ENCODE results near the gene OR5T3. TPM values are rescaled to one million over a fixed set of nuclear protein-coding genes. Genes with fewer than 3 reads are reported as not detected.

Gene OR5T3
- total RNA-seq, 1 experiment from 2014 or later = not detected

DNA sequence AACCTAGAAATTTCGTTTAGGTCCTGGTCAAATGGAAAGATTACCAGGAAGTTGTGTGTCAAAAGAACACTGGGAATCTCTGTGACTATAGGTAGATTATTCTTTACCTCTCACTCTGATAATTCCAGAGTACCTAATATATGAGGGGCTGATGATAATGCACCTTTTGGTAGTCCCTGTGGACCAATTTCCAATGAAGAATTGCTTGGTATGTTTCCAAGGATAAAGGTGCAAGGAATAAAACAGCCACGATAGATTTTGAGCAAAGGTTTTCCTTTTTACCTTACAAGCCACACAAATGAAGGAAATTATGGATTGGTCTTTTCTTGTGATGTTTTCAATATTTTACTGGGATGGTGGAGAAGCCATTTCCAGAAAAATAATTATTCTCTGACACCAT, 40.1 kb downstream of the OR5T3 start, which contains the start of gene OR8H1:
TSS of gene OR8H1 (minus strand) at position 101 of the 400 bp plus-strand sequence. CDS start 1,192 bp downstream, outside the sequence.
- POLR2A ChIA-PET = no interaction called here
- H3K27me3 Mint-ChIP-seq (ENCODE audit: low read depth) = no peaks in the 10 kb centered on the region
- TF ChIP-seq, protein P1, sequence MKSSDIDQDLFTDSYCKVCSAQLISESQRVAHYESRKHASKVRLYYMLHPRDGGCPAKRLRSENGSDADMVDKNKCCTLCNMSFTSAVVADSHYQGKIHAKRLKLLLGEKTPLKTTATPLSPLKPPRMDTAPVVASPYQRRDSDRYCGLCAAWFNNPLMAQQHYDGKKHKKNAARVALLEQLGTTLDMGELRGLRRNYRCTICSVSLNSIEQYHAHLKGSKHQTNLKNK (CRISPR knock-in tag; IDR thresholded peaks at IDR 0.05) = no peak

DNA sequence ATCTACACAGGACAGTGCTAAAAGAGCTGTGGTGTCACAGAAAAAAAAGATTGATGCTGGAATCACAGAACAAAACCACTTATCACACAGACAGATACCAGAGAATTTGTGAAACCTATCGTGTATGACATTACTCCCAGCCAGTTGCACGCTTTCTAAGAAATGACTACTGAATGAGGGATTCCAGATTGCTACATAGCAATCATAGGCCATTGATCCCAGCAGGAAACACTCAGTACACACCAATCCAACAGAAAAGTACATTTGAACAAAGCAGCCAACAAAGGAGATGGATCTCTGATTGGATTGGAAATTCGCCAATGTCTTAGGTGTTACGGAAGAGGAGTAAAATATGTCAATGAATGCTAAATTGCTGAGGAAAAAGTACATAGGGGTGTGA, 44.8 kb downstream of the OR5T3 start:
- ChIA-PET CTCF (no interaction called here), POLR2A (interaction anchor here (0.5 kb wide), 1 partner anchor 122 kb away, joined by 4 read pairs; no protein-coding TSS in a partner anchor)
- Mint-ChIP-seq H3K36me3 (no peaks in the 10 kb centered on the region), H3K4me1 (peaks cover 3% of the 10 kb centered on the region; the same call in 1 of the 2 replicates), H3K4me3 (no peak overlapping the region), H3K9me3 (no peaks in the 10 kb centered on the region), H3K27me3 (ENCODE audit: low read depth) (no peaks in the 10 kb centered on the region), H3K27ac (no peak overlapping the region; the same call in 1 of the 2 replicates)
- TF ChIP-seq CREB1 (CRISPR knock-in tag; IDR thresholded peaks at IDR 0.05) (no peak), RORB (CRISPR knock-in tag; IDR thresholded peaks at IDR 0.05) (no peak), ATF1 (CRISPR knock-in tag; IDR thresholded peaks at IDR 0.05) (no peak), ZNF138 (CRISPR knock-in tag; conservative IDR thresholded peaks at IDR 0.05) (no peak), ELF4 (CRISPR knock-in tag; IDR thresholded peaks at IDR 0.05; ENCODE audit: low read depth) (no peak)
- TF ChIP-seq, protein P2, sequence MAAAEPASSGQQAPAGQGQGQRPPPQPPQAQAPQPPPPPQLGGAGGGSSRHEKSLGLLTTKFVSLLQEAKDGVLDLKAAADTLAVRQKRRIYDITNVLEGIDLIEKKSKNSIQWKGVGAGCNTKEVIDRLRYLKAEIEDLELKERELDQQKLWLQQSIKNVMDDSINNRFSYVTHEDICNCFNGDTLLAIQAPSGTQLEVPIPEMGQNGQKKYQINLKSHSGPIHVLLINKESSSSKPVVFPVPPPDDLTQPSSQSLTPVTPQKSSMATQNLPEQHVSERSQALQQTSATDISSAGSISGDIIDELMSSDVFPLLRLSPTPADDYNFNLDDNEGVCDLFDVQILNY (CRISPR knock-in tag; IDR thresholded peaks at IDR 0.05) = no peak
- TF ChIP-seq, protein P3, sequence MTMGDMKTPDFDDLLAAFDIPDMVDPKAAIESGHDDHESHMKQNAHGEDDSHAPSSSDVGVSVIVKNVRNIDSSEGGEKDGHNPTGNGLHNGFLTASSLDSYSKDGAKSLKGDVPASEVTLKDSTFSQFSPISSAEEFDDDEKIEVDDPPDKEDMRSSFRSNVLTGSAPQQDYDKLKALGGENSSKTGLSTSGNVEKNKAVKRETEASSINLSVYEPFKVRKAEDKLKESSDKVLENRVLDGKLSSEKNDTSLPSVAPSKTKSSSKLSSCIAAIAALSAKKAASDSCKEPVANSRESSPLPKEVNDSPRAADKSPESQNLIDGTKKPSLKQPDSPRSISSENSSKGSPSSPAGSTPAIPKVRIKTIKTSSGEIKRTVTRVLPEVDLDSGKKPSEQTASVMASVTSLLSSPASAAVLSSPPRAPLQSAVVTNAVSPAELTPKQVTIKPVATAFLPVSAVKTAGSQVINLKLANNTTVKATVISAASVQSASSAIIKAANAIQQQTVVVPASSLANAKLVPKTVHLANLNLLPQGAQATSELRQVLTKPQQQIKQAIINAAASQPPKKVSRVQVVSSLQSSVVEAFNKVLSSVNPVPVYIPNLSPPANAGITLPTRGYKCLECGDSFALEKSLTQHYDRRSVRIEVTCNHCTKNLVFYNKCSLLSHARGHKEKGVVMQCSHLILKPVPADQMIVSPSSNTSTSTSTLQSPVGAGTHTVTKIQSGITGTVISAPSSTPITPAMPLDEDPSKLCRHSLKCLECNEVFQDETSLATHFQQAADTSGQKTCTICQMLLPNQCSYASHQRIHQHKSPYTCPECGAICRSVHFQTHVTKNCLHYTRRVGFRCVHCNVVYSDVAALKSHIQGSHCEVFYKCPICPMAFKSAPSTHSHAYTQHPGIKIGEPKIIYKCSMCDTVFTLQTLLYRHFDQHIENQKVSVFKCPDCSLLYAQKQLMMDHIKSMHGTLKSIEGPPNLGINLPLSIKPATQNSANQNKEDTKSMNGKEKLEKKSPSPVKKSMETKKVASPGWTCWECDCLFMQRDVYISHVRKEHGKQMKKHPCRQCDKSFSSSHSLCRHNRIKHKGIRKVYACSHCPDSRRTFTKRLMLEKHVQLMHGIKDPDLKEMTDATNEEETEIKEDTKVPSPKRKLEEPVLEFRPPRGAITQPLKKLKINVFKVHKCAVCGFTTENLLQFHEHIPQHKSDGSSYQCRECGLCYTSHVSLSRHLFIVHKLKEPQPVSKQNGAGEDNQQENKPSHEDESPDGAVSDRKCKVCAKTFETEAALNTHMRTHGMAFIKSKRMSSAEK (CRISPR knock-in tag; IDR thresholded peaks at IDR 0.05; ENCODE audit: borderline replicate concordance) = no peak
- TF ChIP-seq, protein P4, sequence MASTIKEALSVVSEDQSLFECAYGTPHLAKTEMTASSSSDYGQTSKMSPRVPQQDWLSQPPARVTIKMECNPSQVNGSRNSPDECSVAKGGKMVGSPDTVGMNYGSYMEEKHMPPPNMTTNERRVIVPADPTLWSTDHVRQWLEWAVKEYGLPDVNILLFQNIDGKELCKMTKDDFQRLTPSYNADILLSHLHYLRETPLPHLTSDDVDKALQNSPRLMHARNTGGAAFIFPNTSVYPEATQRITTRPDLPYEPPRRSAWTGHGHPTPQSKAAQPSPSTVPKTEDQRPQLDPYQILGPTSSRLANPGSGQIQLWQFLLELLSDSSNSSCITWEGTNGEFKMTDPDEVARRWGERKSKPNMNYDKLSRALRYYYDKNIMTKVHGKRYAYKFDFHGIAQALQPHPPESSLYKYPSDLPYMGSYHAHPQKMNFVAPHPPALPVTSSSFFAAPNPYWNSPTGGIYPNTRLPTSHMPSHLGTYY (CRISPR knock-in tag; IDR thresholded peaks at IDR 0.05) = no peak
- DNase-seq (ENCODE audit: low spot score) = no peak
- ATAC-seq = no peak

More for the DNA sequence above, 40.1 kb downstream of the OR5T3 start, which contains the start of gene OR8H1:
- ATAC-seq = no peak
- H3K36me3 Mint-ChIP-seq = no peaks in the 10 kb centered on the region
- H3K4me3 Mint-ChIP-seq = no peak within 1 kb of the TSS
- no peak for DNase-seq (ENCODE audit: low spot score)
- no peaks in the 10 kb centered on the region for H3K9me3 Mint-ChIP-seq
- H3K4me1 Mint-ChIP-seq = peaks cover 19% of the 10 kb centered on the region
- CTCF ChIA-PET = no interaction called here
- H3K27ac Mint-ChIP-seq = no peak within 1 kb of the TSS

Other genes with a start within 250 kb of the OR5T3 start
- gene OR5AS1, start 224.6 kb upstream of the OR5T3 start, total RNA-seq (2021) = 0.02 TPM in 1 of 3 replicates, not detected in the others
- not detected in 3 replicates for gene OR8I2, start 158.9 kb upstream of the OR5T3 start, total RNA-seq (2021)
- gene OR8H2, start 148.6 kb upstream of the OR5T3 start, total RNA-seq (2021) = not detected in 3 replicates
- gene OR8H3, start 129.9 kb upstream of the OR5T3 start, total RNA-seq (2021) = not detected in 3 replicates
- not detected in 3 replicates for gene OR8J3, start 112.1 kb upstream of the OR5T3 start, total RNA-seq (2021)
- not detected in 3 replicates for gene OR8K5, start 91.9 kb upstream of the OR5T3 start, total RNA-seq (2021)
- not detected in 3 replicates for gene OR5J2, start 75.6 kb upstream of the OR5T3 start, total RNA-seq (2021)
- not detected in 3 replicates for gene OR5T2, start 18.0 kb upstream of the OR5T3 start, total RNA-seq (2021)
- not detected in 3 replicates for gene OR5T1, start 21.9 kb downstream of the OR5T3 start, total RNA-seq (2021)
- gene OR8H1, start 40.0 kb downstream of the OR5T3 start, total RNA-seq (2021) = not detected in 3 replicates
- gene OR8K3, start 62.9 kb downstream of the OR5T3 start, total RNA-seq (2021) = not detected in 3 replicates
- not detected in 3 replicates for gene OR8K1, start 93.8 kb downstream of the OR5T3 start, total RNA-seq (2021)
- not detected in 3 replicates for gene OR8J1, start 102.0 kb downstream of the OR5T3 start, total RNA-seq (2021)
- gene OR8U1, start 123.4 kb downstream of the OR5T3 start, total RNA-seq (2021) = not detected in 3 replicates
- gene OR5AL1, start 160.4 kb downstream of the OR5T3 start, total RNA-seq (2021) = not detected in 3 replicates
- not detected in 3 replicates for gene OR5M3, start 221.1 kb downstream of the OR5T3 start, total RNA-seq (2021)
- gene OR5M8, start 239.1 kb downstream of the OR5T3 start, total RNA-seq (2021) = not detected in 3 replicates